HG02852 (cell line): ENCODE results near the gene PRMT7.

ENCODE experiments used
- ATAC-seq: cut with Tn5 transposase; IDR thresholded peaks from one replicate; pipeline ENCODE4 v1.9.1; 2021; ENCODE audit warnings: mild to moderate bottlenecking, moderate library complexity; ENCODE audit not compliant: unreplicated experiment

The PRMT7 gene

GRCh38 chr16:68300734-68301459 is 9.9 kb upstream of the PRMT7 start:
- ATAC-seq = no peak

DNA sequence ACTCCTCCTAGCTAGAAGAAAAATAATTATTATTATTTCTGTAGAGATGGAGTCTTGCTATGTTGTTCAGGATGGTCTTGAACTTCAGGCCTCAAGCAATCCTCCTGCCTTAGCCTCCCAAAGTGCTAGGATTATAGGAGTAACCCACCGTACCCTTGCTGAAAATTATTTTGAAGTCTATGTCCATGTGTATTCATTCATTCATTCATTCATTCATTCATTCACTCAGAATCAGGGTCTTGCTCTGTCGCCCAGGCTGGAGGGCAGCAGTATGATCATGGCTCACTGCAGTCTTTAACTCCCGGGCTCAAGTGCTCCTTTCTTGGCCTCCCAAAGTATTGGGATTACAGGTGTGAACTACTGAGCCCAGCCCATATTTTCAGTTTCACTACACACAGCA is 4.2 kb upstream of the PRMT7 start:
- ATAC-seq = no peak

GRCh38 chr16:68309799-68310198 is 1.0 kb upstream of the PRMT7 start:
- no peak for ATAC-seq

DNA sequence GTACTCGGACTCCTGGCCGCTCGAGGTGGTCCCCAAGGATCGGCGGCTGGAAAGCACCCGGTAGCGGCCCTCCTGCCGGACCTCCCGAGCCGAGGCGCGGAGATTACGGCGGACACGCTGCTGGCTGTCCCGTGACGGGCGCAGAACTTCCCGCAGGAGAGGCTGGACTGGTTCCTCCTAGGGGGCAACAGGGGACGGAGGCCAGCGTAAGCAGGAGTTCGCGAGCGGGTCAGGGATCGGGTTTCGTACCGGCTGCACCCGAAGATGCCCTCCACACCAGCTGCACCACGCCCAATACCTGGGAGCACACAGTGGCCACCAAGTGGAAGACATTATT is 414 bp upstream of the PRMT7 start:
- ATAC-seq = peak; percentile 31

DNA sequence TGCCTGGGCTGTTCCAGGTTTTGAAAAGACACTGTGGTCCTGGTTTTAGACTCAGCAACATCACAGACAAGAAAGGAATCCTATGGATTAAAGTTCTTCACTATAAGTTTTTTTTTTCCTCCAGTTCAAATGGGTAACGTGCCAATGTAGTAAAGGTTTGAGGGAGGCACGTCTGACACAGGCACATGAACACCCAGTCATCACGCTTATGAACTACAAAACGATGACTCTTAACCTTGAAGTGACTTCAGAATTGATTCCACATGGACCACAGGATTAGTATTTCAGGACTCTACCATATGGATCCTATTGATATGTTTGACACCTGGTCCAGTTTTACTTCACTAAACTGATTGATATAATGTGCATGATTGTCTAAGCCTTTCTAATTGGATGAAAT is 2.3 kb downstream of the PRMT7 start:
- ATAC-seq = no peak

DNA sequence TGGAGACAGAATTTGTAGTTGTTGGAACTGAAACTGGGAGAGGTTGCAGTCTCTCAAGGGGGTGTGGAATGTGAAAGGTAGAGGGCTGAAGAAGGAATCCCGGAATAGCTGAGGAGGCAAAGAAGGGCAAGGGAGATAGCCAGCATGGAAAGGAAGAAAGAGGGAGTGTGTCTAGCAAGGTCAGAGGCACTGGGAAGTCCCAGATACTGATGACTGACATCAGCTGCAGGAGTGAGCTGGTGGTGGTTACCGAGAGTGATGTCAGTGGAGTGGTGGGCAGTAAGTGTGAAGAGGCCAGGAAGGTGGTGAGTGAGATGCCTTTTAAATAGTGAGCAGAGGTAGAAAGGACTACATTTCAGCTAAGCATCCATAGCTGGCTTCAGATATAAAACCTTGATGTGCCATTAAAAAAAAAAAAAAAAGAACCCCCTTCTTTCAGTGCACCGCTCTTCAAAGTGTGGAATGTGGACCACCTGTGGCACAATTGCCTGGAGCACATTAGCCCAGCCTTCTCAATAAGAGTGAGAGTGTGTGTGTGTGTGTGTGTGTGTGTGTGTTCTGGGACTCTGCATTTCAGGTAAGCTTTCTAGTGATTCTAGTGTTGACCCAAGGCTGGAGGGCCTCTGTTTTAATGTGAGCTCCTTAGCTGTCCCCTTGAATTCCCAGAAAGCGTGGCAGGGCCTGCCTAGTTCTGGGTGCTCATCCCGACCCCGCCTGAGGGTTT is 8.5 kb downstream of the PRMT7 start:
- ATAC-seq = peak; percentile 52

DNA sequence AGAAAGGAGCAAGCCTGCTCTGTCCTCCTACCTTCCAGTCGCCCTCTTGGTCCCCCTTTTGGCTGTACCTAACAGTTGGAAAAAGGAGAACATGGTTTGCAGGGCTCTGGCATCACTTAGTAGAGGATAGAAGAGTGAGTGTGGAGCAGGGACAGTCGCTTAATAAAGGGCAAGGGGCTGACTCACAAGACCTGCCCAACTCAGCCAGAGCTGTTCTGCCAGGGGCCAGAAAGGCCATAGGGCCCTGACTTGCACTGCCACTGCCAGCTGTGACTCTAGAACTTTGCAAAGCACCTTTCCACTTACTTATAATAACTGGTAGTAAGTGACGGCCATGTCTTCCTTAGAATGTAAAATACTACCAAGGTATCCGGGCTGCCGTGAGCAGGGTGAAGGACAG is 13.5 kb downstream of the PRMT7 start:
- ATAC-seq = no peak

GRCh38 chr16:68324780-68325357 is 14.1 kb downstream of the PRMT7 start:
- no peak for ATAC-seq

DNA sequence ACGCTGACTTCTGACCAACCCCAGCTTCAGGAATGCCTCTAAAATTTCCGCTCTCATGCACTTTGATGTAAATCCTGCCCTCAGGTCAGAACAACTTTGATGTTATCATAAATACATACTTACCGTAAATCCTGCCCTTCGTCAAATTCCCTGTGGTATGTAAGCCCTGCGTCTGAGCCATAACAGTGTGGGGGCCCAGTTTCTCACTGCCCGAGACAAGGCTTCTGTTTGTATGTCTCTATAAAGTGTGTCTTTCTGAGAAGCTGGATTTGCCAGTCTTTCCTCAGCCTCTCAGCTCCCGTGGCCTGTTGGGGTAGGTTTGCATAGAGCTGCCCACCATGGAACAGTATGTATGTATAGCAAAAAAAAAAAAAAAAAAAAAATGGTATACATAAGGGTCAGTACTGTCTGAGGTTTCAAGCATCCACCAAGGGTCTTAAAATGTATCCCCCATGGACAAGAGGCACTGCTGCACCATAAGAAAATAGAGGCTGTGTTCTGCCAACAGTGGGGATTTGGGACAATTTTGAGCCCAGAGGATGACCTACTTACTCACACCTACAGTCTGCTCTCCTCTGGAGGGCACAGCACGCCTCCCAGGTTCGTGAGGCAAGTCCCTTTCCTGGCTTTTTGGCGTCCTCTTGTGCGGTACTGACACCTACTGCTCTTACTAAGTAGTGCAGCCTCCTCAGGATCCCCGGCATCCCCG is 17.5 kb downstream of the PRMT7 start:
- ATAC-seq = peak; percentile 74

DNA sequence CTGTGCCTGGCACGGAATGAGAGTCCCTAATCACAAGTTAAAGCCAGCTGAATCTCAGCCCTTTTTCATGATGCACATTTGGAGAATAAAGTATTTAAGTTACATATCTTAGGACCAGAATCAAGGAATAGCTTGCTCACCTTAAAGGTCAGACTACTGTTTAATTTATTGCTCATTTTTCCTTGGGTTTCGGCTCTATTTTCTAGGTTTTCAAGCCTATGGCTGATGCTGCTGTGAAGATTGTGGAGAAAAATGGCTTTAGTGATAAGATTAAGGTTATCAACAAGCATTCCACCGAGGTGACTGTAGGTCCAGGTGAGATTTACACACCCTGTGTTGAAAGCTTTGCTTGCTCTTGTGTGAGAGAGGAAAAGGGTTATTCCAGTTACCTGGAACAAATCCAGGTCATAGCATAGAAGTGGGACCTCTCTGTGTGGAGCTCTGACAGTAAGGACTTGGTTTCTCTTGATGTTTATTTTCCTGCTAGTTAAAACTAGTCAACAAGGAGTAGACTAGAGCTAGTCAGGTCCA is 18.1 kb downstream of the PRMT7 start:
- no peak for ATAC-seq

- ATAC-seq = no peak
Measured at GRCh38 chr16:68331879-68332410, 21.1 kb downstream of the PRMT7 start.

- ATAC-seq = no peak
Measured at GRCh38 chr16:68332411-68333121, 21.7 kb downstream of the PRMT7 start.

DNA sequence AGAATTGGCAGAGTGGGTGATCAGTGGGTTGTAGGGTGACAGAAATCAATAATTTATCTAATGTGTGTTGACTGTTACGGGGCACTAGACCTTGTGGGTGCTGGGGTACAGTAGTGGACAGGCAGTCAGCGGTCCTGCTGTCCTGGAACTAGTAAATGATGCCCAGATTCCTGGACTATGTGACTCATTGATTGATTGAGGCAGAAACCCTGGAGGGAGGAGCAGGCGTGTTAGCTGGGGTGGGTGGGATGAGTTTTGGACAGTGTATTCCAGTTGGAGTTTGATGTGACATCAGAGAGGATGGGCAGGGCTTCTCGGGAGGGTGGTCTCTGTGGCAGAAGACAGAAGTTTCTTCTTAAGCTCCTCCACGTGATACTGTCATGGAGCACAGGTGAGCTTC is 24.4 kb downstream of the PRMT7 start:
- no peak for ATAC-seq

GRCh38 chr16:68338326-68339119 is 27.7 kb downstream of the PRMT7 start:
- no peak for ATAC-seq

DNA sequence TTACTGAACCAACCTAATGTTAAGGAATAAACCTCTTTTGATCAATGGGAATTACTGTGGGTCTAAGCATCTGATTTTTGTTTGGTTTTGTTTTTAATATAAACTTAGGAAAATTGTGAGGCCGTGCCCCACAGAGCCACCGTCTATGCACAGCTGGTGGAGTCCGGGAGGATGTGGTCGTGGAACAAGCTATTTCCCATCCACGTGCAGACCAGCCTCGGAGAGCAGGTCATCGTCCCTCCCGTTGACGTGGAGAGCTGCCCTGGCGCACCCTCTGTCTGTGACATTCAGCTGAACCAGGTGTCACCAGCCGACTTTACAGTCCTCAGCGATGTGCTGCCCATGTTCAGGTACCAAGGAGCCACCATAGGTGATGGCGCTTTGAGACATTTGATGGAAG is 28.4 kb downstream of the PRMT7 start:
- no peak for ATAC-seq

DNA sequence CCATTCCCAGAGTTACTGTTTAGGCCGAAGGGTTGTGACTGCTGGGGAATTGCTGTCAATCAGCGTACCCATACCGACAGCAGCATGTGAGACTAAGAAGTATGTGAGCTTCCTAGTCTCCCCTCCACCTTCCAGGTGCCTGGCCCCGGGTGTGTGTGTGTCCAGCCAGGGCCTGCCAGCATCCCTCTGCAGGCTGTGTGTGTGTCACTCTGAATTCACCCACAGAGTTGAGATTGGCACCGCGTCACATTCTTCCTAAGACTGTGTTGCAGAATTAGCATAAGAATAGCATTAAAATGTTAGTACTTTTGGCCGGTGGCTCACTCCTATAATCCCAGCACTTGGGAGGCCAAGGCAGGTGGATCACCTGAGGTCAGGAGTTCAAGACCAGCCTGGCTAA is 31.8 kb downstream of the PRMT7 start:
- no peak for ATAC-seq

- ATAC-seq = no peak
Measured at GRCh38 chr16:68343137-68343536, 32.3 kb downstream of the PRMT7 start.

DNA sequence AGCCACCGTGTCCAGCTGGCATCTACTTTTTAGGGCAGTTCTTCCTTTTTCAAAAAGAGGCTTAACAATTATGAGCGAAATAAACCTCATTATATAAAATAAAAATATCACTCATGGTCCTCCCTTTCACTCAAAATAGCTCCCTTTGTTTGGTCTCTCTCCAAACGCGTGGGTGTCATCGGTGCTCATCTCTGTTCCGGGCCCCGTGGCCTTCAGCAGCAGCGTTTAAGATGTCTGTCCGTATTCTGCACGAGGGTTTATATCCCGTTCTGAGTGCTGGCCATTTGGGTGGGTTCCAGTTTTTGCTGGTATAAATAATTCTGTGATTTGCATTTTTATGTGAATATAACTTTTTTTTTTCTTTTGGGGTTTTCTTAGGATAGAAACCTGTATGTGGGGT is 33.4 kb downstream of the PRMT7 start:
- no peak for ATAC-seq

- no peak for ATAC-seq
Measured at GRCh38 chr16:68345351-68345810, 34.6 kb downstream of the PRMT7 start.
